GM12878 (cell line): ENCODE measurements around the gene UBE2Z. TPM values are rescaled to one million over a fixed set of nuclear protein-coding genes. Genes with fewer than 3 reads are reported as not detected.

ENCODE experiments used
- ATF7 ChIP-seq: fragments of 450-650 bp; IDR thresholded peaks from 2 replicates; pipeline ENCODE4 v1.6.1; 2016; ENCODE audit warnings: low read depth, mild to moderate bottlenecking
- CBX3 ChIP-seq: fragments of 200-600 bp; sonication (generic); IDR thresholded peaks from 2 replicates; pipeline ENCODE4 v1.6.1; 2016; ENCODE audit warnings: low read depth, borderline replicate concordance
- E2F8 ChIP-seq: fragments of 450-650 bp; IDR thresholded peaks from 2 replicates; pipeline ENCODE4 v1.6.1; 2018; ENCODE audit warnings: mild to moderate bottlenecking, low read depth, moderate library complexity; ENCODE audit not compliant: partially characterized antibody
- ETV6 ChIP-seq, 2 experiments: fragments of 450-650 bp in 1 of 2; IDR thresholded peaks in 1 of 2; conservative IDR thresholded peaks in 1 of 2; 2 replicates each; pipeline ENCODE4 v1.6.1; 2014; ENCODE audit warnings: antibody characterized with exemption in 1 of 2, borderline replicate concordance in 1 of 2, low read depth in 1 of 2, mild to moderate bottlenecking in 1 of 2, moderate library complexity in 1 of 2
- HSF1 ChIP-seq: fragments of 150-350 bp; IDR thresholded peaks from 2 replicates; pipeline ENCODE4 v1.6.1; 2014; ENCODE audit warnings: mild to moderate bottlenecking, low read depth, low read length
- LARP7 ChIP-seq: fragments of 450-650 bp; IDR thresholded peaks from 2 replicates; pipeline ENCODE4 v1.6.1; 2017; ENCODE audit warnings: mild to moderate bottlenecking
- NFYB ChIP-seq: IDR thresholded peaks from 2 replicates; pipeline ENCODE4 v1.6.1; 2011; ENCODE audit warnings: low read depth, mild to moderate bottlenecking, low read length, improper control_type of control experiment, moderate library complexity; ENCODE audit not compliant: insufficient read depth
- NKRF ChIP-seq: fragments of 450-650 bp; conservative IDR thresholded peaks from 2 replicates; pipeline ENCODE4 v1.6.1; 2017; ENCODE audit warnings: mild to moderate bottlenecking, moderate library complexity
- PAX5 ChIP-seq: IDR thresholded peaks from 2 replicates; pipeline ENCODE4 v1.6.1; 2011; ENCODE audit warnings: low read depth, low read length, borderline replicate concordance
- PBX3 ChIP-seq: IDR thresholded peaks from 2 replicates; pipeline ENCODE4 v1.6.1; 2011; ENCODE audit warnings: mild to moderate bottlenecking, low read depth, low read length, moderate library complexity; ENCODE audit not compliant: insufficient replicate concordance
- POLR2AphosphoS5 ChIP-seq: IDR thresholded peaks from 2 replicates; pipeline ENCODE4 v1.6.1; 2011; ENCODE audit warnings: mild to moderate bottlenecking, low read length, inconsistent platforms
- POU2F2 ChIP-seq: IDR thresholded peaks from 3 replicates; pipeline ENCODE4 v1.6.1; 2011; ENCODE audit warnings: low read depth, mild to moderate bottlenecking, low read length, borderline replicate concordance
- SREBF1 ChIP-seq: IDR thresholded peaks from 2 replicates; pipeline ENCODE4 v1.6.1; 2012; ENCODE audit warnings: mild to moderate bottlenecking, low read length
- USF2 ChIP-seq: IDR thresholded peaks from 2 replicates; pipeline ENCODE4 v1.6.1; 2011; ENCODE audit warnings: low read depth, low read length, improper control_type of control experiment, borderline replicate concordance
- ZNF687 ChIP-seq: fragments of 450-650 bp; IDR thresholded peaks from 2 replicates; pipeline ENCODE4 v1.6.1; 2017; ENCODE audit warnings: mild to moderate bottlenecking, moderate library complexity
- polyA plus RNA-seq, 11 experiments: library from polyadenylated mRNA; depleted of rRNA in 4 of 11; unstranded in 6 of 11; stranded (reverse) in 5 of 11; fragments of >200 nt; fragmentation: Nextera tagmentation in 4 of 11; fragmentation: Illumina TruSeq in 1 of 11; extraction: Ambion mirVana in 4 of 11; extraction: Trizol in 1 of 11; gene quantifications; 1 replicate in 1 of 11; 2 replicates in 10 of 11; pipeline versions ENCODE4 v1.2.1 to v1.2.3, GENCODE V29; 2011 to 2016; ENCODE audit warnings: inconsistent platforms in 2 of 11, missing spikeins in 2 of 11, low read depth in 1 of 11
- total RNA-seq, 4 experiments: library from RNA; depleted of rRNA in 3 of 4; stranded (reverse); fragments of >200 nt in 3 of 4; fragmentation: Illumina TruSeq in 1 of 4; extraction: Trizol in 1 of 4; gene quantifications; 2 replicates each; pipeline versions ENCODE4 v1.2.1 to v1.2.3, GENCODE V29; 2013 to 2021

The UBE2Z gene
- total and polyA plus RNA-seq, 10 of the 15 experiments (the other 5 are each of a cell fraction or from before 2014, with no cell fraction given): 23.1 to 191 (median 57.4) TPM

- TF ChIP-seq LARP7: peak; percentile 99
- peak; percentile 79 for TF ChIP-seq POU2F2
- TF ChIP-seq NKRF: peak; percentile 85
- peak; percentile 46; the same call in 1 of the 2 replicates for TF ChIP-seq ZNF687
- peak; percentile 96 for TF ChIP-seq POLR2AphosphoS5
- TF ChIP-seq NFYB: no peak
- no peak for TF ChIP-seq USF2
- no peak for TF ChIP-seq ETV6 (conservative IDR thresholded peaks at IDR 0.05 in 1 of 2, IDR thresholded peaks at IDR 0.05 in 1 of 2; ENCODE audit: borderline replicate concordance in 1 of 2, low read depth in 1 of 2)
- no peak for TF ChIP-seq ATF7
- TF ChIP-seq E2F8: no peak
- TF ChIP-seq PAX5: peak; percentile 50; the same call in 1 of the 2 replicates
- TF ChIP-seq SREBF1: no peak
- peak; percentile 23 for TF ChIP-seq PBX3
- no peak for TF ChIP-seq CBX3
- no peak for TF ChIP-seq HSF1
These were observed at the start of gene UBE2Z (continued) for GRCh38 chr17:48908047-48908843.
